ENCODE measurements around the gene EDRF1. TPM values are rescaled to one million over a fixed set of nuclear protein-coding genes. Genes with fewer than 3 reads are reported as not detected.

Gene EDRF1
- total and polyA plus RNA-seq, 4 donors, result 7.5 to 27.8 (median 22.9) TPM

Other genes starting within 250 kb of the EDRF1 start
- gene TEX36, start 36.5 kb upstream of the EDRF1 start, total RNA-seq, result not detected
- gene TEX36, start 36.5 kb upstream of the EDRF1 start, polyA plus RNA-seq, result not detected
- gene MMP21, start 56.1 kb downstream of the EDRF1 start, total RNA-seq, result under 1 TPM; 0.16 to 0.33 TPM
- gene MMP21, start 56.1 kb downstream of the EDRF1 start, polyA plus RNA-seq, result not detected
- gene UROS, start 103.5 kb downstream of the EDRF1 start, total RNA-seq, result 10 to 100 TPM; 23.2 to 29.9 TPM
- 10 to 100 TPM; 32.9 to 39.1 TPM for gene UROS, start 103.5 kb downstream of the EDRF1 start, polyA plus RNA-seq
- 10 to 100 TPM; 30.5 to 36.1 TPM for gene BCCIP, start 103.8 kb downstream of the EDRF1 start, total RNA-seq
- gene BCCIP, start 103.8 kb downstream of the EDRF1 start, polyA plus RNA-seq, result 10 to 100 TPM; 40.7 to 55.0 TPM
- 10 to 100 TPM; 21.2 to 22.6 TPM for gene DHX32, start 161.6 kb downstream of the EDRF1 start, total RNA-seq
- 10 to 100 TPM in 1 of 2 donors, 1 to 10 TPM in 1; 9.5 to 10.7 TPM for gene DHX32, start 161.6 kb downstream of the EDRF1 start, polyA plus RNA-seq
- gene FANK1, start 176.9 kb downstream of the EDRF1 start, total RNA-seq, result 1 to 10 TPM; 1.3 to 1.8 TPM
- gene FANK1, start 176.9 kb downstream of the EDRF1 start, polyA plus RNA-seq, result 1 to 10 TPM; 1.9 to 6.1 TPM